Measurements from ENCODE around the gene NDUFS4.

DNA sequence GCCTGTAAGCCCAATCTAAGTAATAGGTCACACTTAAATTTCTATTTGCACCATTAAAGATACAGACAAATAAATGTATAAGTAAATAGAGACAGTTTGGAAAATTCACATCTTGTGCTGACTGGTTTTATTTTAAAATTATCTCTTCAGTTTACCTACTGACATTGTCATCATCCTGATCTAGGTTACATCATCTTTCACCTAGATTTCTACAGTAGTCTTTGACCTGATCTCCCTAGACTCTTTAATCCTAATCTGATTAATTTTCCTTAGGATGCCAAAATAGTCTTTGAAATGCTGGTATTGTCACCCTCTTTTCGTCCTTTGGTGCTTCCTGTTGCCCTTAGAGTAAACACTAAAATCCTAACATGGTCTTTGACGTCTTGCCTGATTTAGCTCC lies 43.9 kb downstream of the NDUFS4 start:
- TF ChIP-seq, protein P1, sequence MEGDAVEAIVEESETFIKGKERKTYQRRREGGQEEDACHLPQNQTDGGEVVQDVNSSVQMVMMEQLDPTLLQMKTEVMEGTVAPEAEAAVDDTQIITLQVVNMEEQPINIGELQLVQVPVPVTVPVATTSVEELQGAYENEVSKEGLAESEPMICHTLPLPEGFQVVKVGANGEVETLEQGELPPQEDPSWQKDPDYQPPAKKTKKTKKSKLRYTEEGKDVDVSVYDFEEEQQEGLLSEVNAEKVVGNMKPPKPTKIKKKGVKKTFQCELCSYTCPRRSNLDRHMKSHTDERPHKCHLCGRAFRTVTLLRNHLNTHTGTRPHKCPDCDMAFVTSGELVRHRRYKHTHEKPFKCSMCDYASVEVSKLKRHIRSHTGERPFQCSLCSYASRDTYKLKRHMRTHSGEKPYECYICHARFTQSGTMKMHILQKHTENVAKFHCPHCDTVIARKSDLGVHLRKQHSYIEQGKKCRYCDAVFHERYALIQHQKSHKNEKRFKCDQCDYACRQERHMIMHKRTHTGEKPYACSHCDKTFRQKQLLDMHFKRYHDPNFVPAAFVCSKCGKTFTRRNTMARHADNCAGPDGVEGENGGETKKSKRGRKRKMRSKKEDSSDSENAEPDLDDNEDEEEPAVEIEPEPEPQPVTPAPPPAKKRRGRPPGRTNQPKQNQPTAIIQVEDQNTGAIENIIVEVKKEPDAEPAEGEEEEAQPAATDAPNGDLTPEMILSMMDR (IDR thresholded peaks at IDR 0.05): no peak
- TF ChIP-seq POLR2A (IDR thresholded peaks at IDR 0.05) (no peak), POLR2AphosphoS5 (IDR thresholded peaks at IDR 0.05) (no peak)

All from prostate gland (tissue), 2 donors.